ENCODE results near the gene BCL7C.

BCL7C gene

GRCh38 chr16:30887927-30888326 lies 6.0 kb downstream of the BCL7C start:
- TF ChIP-seq Cebpa-rat (IDR thresholded peaks at IDR 0.05): no peak
- no peaks in the 10 kb centered on the region for H3K9me3 ChIP-seq (replicated peaks in 1 of 11)
- H3K27me3 ChIP-seq: no peaks in the 10 kb centered on the region
- H3K36me3 ChIP-seq: peaks cover 70 to 95% (median 81%) of the 10 kb centered on the region in 11 experiments
- peaks cover 12 to 25% (median 22%) of the 10 kb centered on the region in 10 experiments for H3K4me1 ChIP-seq
- peak overlapping the region in 6 of 11 experiments; percentile 2 to 46 (median 22); a peak in 4 of 22 replicates for H3K27ac ChIP-seq
- no peak overlapping the region for H3K4me2 ChIP-seq
- peak overlapping the region in 5 of 11 experiments; percentile 1 to 42 (median 16); a peak in 8 of 22 replicates for H3K9ac ChIP-seq
- peaks cover 0 to 19% (median 3%) of the 10 kb centered on the region in 11 experiments; a peak in 10 of 22 replicates for H4K20me1 ChIP-seq
- no peak overlapping the region for H3K4me3 ChIP-seq

DNA sequence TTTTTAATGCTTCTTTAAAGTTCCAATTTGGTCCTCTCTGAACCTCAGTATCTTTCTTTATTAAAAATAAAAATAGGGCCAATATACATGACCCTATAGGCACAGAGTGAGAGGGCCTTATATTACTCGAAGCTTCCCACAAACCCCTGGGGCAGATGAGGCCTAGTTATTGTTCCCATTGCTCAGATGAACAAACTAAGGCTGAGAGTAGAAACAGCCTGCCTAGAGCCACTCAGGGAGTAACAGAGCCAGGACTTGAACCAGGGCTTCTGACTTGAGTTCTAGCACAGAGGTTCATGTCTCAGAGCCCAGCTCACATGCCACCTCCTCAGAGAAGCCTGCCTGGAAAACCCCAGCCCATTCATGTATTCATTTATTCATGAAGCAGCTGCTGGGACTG lies 7.7 kb downstream of the BCL7C start:
- Histone ChIP-seq H3K9me3 (replicated peaks in 1 of 11) (no peaks in the 10 kb centered on the region), H3K4me2 (no peak overlapping the region), H3K4me3 (no peak overlapping the region), H3K36me3 (peaks cover 61 to 98% (median 86%) of the 10 kb centered on the region in 11 experiments), H4K20me1 (peaks cover 0 to 22% (median 11%) of the 10 kb centered on the region in 11 experiments; a peak in 11 of 22 replicates), H3K4me1 (peaks cover 6 to 29% (median 21%) of the 10 kb centered on the region in 10 experiments; a peak in 17 of 20 replicates), H3K9ac (peak overlapping the region in 3 of 11 experiments; percentile 4 to 5 (median 5); a peak in 1 of 22 replicates), H3K27ac (peak overlapping the region in 2 of 11 experiments; percentile 11 to 23; a peak in 1 of 22 replicates), H3K27me3 (no peaks in the 10 kb centered on the region)
- no peak for TF ChIP-seq Cebpa-rat (IDR thresholded peaks at IDR 0.05)

DNA sequence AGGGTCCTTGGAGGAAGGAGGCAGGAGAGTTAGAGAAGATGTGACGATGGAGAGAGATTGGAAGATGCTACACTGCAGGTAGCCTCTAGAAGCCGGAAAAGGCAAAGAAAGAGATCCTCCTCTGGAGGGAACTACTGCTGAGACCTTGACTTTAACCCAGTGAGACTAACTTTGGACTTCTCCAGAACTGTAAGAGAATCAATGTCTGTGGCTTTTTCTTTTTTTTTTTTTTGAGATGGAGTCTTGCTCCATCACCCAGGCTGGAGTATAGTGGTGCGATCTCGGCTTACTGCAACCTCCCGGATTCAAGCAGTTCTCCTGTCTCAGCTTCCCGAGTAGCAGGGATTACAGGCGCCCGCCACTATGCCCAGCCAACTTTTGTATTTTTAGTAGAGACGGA lies 8.7 kb downstream of the BCL7C start:
- Histone ChIP-seq H3K27me3 (no peaks in the 10 kb centered on the region), H3K4me2 (peak overlapping the region in 1 of 11 experiments; percentile 13; a peak in 1 of 22 replicates), H3K4me3 (no peak overlapping the region), H3K36me3 (peaks cover 59 to 98% (median 83%) of the 10 kb centered on the region in 11 experiments), H3K4me1 (peaks cover 6 to 29% (median 21%) of the 10 kb centered on the region in 10 experiments; a peak in 17 of 20 replicates), H4K20me1 (peaks cover 0 to 22% (median 11%) of the 10 kb centered on the region in 11 experiments; a peak in 10 of 22 replicates), H3K9ac (peak overlapping the region in 1 of 11 experiments; percentile 13; a peak in 1 of 22 replicates), H3K27ac (no peak overlapping the region), H3K9me3 (replicated peaks in 1 of 11) (no peaks in the 10 kb centered on the region)
- TF ChIP-seq Cebpa-rat (IDR thresholded peaks at IDR 0.05): no peak

DNA sequence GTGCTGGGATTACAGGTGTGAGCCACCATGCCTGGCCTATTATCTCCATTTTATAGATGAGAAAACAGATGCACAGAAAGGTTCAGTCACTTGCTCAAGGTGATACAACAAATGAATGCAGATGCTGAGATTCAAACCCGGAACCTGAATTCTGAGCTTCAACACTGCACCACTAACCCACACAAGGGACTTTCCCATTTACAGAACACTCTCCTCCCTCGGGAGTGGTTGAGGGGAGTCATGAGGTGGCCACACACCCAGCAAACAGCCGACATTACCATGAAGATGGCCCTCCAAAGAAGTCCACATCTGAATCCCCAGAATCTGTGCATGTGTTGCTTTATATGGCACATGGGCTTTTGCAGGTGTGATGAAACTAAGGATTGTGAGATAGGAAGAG lies 9.1 kb downstream of the BCL7C start:
- no peak overlapping the region for H3K27ac ChIP-seq
- peaks cover 54 to 98% (median 83%) of the 10 kb centered on the region in 11 experiments for H3K36me3 ChIP-seq
- no peaks in the 10 kb centered on the region for H3K9me3 ChIP-seq (replicated peaks in 1 of 11)
- H3K9ac ChIP-seq: peak overlapping the region in 1 of 11 experiments; percentile 13; a peak in 2 of 22 replicates
- H3K4me3 ChIP-seq: no peak overlapping the region
- H4K20me1 ChIP-seq: peaks cover 0 to 22% (median 11%) of the 10 kb centered on the region in 11 experiments; a peak in 10 of 22 replicates
- H3K4me2 ChIP-seq: peak overlapping the region in 4 of 11 experiments; percentile 6 to 25 (median 14); a peak in 4 of 22 replicates
- H3K27me3 ChIP-seq: no peaks in the 10 kb centered on the region
- TF ChIP-seq Cebpa-rat (IDR thresholded peaks at IDR 0.05): no peak
- peaks cover 6 to 29% (median 21%) of the 10 kb centered on the region in 10 experiments; a peak in 17 of 20 replicates for H3K4me1 ChIP-seq

DNA sequence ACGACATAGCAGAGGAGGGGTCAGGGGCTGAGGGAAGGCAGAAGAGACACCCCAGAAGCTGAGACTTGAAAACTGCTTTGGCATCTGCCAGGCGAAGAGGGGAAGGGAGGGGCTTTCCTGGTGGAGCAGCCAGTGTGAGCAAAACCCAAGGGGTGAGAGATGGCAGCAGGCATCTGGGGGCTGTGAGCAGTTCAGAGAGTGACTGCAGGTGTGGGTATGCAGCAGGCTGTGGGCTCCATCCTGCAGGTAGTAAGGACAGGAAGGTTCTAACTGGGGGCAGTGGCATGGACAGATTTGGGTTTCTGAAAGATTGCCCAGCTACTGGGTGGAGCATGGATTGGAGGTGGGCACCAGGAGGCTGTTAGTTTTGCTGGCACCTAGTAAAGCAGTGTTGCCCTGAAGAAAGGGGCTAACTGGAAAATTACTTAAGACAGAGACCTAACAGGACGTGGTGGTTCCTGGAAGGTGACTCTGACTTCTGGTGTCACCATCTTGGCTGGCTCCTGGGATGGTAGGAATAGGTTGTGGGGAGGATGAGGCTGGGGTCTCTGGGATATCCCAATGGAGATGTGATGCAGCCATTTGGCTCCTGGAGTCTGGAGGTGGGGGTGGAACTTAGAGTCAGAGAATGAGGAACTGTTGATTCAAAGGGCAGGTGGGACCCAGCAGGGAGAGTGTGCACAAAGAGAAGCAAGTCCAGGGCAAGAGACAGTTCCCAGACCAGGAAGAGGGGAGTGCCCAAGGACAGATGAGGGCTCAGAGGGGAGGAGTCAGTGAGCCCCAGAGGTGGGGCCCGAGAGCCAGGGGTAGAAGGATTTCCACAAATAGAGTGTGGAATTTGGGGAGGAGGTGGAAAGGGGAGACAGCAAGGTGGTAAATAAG lies 11.2 kb downstream of the BCL7C start:
- Histone ChIP-seq H3K9me3 (replicated peaks in 1 of 11) (no peaks in the 10 kb centered on the region), H3K9ac (peak overlapping the region in 6 of 11 experiments; percentile 14 to 39 (median 34); a peak in 7 of 22 replicates), H3K4me2 (peak overlapping the region in 8 of 11 experiments; percentile 0 to 38 (median 30); a peak in 11 of 22 replicates), H3K27ac (peak overlapping the region in 3 of 11 experiments; percentile 2 to 43 (median 37); a peak in 6 of 22 replicates), H3K27me3 (no peaks in the 10 kb centered on the region), H3K4me3 (no peak overlapping the region), H3K4me1 (peaks cover 6 to 32% (median 22%) of the 10 kb centered on the region in 10 experiments; a peak in 17 of 20 replicates), H3K36me3 (peaks cover 41 to 92% (median 72%) of the 10 kb centered on the region in 11 experiments), H4K20me1 (peaks cover 0 to 19% (median 8%) of the 10 kb centered on the region in 11 experiments; a peak in 10 of 22 replicates)
- no peak for TF ChIP-seq Cebpa-rat (IDR thresholded peaks at IDR 0.05)

DNA sequence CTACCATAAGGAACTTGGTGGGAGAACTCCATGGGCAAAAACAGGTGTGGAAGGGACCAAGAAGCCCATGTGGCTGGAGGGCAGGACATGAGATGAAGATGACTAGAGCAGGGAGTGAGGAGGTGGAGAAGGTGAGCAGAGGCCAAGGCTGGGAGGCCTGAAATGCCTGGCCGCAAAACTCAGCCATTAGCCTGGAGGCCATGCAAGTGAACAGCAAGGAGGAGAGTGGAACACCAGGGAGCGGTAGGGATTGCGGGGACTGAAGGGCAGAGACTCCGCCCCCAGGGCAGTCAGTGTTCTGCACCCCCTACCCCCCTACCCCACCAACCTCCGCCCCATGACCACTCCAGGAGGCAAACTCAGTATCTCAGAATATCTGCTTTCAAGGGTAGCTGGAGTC lies 17.0 kb downstream of the BCL7C start:
- Histone ChIP-seq H4K20me1 (peaks cover 0 to 7% (median 0%) of the 10 kb centered on the region in 11 experiments; a peak in 1 of 22 replicates), H3K27ac (peak overlapping the region; percentile 80 to 99 (median 97)), H3K9ac (peak overlapping the region; percentile 86 to 99 (median 97)), H3K4me3 (peak overlapping the region; percentile 66 to 90 (median 79); a peak in 19 of 20 replicates), H3K36me3 (peaks cover 19 to 47% (median 26%) of the 10 kb centered on the region in 11 experiments; a peak in 21 of 22 replicates), H3K4me2 (peak overlapping the region; percentile 92 to 99 (median 97)), H3K4me1 (peaks cover 22 to 33% (median 26%) of the 10 kb centered on the region in 10 experiments), H3K9me3 (replicated peaks in 1 of 11) (no peaks in the 10 kb centered on the region), H3K27me3 (no peaks in the 10 kb centered on the region)
- TF ChIP-seq Cebpa-rat (IDR thresholded peaks at IDR 0.05): no peak

DNA sequence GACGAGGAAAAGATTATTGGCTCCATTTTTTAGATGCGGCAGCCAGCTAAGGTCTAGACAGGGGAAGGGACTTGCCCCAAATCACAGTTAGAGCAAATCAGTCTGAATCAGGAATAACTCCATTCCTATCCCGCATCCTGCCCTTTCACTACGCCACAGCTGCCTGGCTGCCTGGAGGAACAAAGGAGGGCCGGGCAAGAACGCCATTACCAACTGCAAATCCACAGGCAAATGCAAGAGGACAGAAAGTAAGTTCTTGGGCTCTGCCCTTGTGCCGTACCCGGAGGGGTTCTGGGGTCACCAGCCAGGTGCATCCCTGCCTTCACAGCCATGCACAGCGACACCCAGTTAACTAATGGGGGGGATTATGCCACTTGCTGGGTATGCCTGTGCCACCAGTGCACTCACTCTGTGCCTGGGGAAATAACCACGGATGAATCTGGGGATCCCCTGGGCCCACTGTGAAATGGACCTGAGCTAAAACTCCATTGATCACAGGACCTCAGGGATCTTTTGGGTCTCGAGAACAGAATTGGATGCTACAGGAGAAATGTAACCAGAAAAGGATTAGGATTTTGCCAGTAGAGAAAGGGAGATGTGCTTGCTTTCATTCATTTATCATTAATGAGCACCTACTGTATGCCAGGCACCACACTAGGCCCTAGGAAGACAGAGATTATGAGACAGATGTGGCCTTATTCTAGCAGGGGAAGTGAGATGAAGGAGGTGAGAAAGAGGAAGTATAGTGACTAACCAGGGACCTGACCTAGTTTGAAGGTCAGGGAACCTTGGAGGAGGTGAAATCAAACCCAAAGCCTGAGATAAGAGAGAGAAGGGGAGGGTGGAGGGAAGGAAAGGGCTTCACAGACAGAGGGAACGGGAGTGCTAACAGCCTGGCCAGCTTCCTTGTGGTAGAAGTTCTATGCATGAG lies 17.7 kb downstream of the BCL7C start:
- Histone ChIP-seq H3K4me3 (peak overlapping the region; percentile 66 to 90 (median 79)), H3K27ac (peak overlapping the region; percentile 80 to 99 (median 97)), H3K27me3 (no peaks in the 10 kb centered on the region), H3K4me1 (peaks cover 22 to 29% (median 26%) of the 10 kb centered on the region in 10 experiments), H3K36me3 (peaks cover 14 to 41% (median 25%) of the 10 kb centered on the region in 11 experiments; a peak in 21 of 22 replicates), H4K20me1 (no peaks in the 10 kb centered on the region), H3K9me3 (replicated peaks in 1 of 11) (no peaks in the 10 kb centered on the region), H3K4me2 (peak overlapping the region; percentile 92 to 99 (median 97)), H3K9ac (peak overlapping the region; percentile 86 to 99 (median 97))
- no peak for TF ChIP-seq Cebpa-rat (IDR thresholded peaks at IDR 0.05)
